HUDEP-2 (cell line): ENCODE results near the gene XIRP1.

ENCODE experiments used
- DNase-seq, 76 experiments: peaks; one replicate each; lab custom pipeline; 2025; ENCODE audit not compliant: unreplicated experiment in 76 of 76; lab: John Stamatoyannopoulos, UW

The XIRP1 gene

GRCh38 chr3:39168156-39168780 lies 24.1 kb downstream of the XIRP1 start:
- no peak for DNase-seq

DNA sequence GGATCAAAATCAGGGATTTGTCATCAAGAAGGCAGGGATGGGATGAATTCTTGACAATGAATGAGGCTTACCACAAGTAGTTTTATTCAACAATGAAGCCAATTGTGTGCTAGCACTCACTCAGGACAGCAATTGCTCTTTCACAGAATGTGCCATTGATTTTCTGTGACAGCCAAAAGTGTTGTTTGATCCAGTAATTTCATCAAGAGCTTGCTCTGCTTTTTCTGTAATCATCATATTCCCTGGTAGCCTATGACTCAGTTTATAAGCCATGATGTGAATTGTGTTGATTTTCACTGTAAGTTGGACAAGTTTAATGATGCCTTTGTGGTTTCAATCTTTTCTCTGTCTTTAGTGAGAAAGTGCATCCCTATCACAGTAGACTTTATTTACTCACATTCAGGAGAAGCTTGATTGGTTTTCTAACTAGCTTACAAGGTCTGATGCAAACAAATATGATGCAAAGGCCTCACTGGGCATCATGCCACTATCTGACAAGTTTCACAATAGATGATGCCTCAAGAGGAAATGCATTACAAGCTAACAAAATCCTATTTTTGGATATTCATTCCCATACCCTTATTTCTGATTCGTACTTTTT lies 25.4 kb downstream of the XIRP1 start:
- no peak for DNase-seq

DNA sequence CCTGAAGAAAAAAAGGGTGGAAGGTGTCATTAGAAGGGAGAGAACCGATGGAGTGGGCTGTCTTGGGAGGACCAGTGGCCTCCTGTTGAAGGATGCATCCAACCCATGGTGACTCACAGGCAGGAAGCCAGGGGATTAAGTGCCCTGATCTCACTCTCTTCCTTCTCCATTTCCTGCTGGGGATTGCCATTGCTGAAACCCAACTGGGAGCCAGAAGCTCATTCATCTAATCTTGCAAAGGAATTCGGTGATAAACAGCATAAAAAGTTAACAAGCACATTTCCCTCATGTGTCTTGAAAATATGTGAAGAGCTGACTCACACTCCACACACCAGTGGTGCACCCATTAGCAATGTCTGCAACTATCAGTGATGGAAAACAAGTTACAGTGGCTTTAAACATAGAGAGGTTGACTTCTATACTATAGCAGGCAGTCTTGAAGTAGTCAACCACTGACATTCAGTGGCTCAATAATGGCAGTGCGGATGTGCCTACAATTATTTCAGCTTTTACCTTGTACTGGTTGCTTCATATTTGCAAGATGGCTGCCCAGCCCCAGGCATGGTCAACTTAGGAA lies 26.2 kb downstream of the XIRP1 start:
- no peak for DNase-seq

- no peak for DNase-seq
Observed at GRCh38 chr3:39165518-39165917, 26.9 kb downstream of the XIRP1 start.

GRCh38 chr3:39164414-39164813 lies 28.0 kb downstream of the XIRP1 start:
- no peak for DNase-seq

DNA sequence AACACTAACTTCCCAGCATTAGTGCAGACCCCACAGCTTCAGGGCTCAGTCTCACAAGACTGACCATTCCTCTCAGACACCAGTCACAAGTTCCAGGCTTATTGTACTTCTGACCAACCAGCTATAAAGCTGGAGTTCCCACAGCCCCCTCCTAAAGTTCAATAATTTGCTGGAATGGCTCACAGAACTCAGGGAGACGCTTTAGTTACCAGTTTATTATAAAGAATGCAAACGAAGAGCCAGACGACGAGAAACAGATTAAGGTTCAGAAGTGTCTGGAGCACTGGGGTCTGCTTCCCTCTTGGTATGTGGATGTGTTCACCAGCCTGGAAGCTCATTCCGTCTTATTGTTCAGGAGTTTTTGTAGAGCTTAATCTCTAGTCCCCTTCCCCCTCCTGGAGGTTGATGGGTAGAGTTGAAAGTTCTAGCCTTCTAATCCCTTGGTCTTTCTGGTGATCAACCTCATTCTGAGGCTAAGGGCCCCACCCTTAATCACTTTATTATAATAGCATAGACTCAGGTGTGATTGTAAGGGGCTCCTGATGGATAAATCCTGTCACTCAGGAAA lies 34.2 kb downstream of the XIRP1 start:
- no peak for DNase-seq

GRCh38 chr3:39157359-39157758 lies 35.0 kb downstream of the XIRP1 start:
- no peak for DNase-seq

DNA sequence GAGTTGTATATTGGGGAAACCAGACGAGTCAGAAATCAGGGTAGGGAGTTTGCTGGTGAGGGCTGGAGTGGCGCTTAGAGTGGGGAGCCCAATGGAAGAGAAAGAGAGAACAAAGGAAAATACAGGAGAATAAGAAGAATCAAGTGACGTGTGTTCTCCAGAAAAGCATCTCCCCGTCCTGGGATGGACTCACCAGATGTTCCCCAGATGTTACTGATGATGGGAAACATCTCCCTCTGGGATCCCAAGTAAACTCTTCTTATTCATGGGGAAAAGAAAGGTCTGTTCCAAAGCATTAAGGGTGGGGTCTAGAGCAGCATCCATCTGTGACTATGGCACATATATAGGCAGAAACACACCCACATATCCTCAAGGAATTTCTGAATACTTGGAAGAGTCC lies 36.0 kb downstream of the XIRP1 start:
- no peak for DNase-seq

- peak in 2 of 76 experiments; percentile 21 to 22 for DNase-seq
Observed at GRCh38 chr3:39154280-39155021, 37.9 kb downstream of the XIRP1 start.

DNA sequence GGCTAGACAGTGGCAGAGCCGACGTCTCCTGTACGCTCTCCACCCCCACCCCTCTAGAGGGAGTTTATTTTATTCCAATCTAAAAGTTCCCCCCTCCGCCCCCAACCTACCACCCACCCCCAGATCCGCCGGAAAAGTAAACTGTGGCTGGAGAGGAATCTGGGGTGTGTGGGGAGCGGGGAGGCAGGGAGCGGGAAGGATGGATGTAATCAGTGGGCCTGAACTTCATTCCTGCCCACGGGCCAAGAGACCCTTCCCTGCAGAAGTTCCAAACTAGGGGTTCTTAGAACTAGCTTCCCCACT lies 38.5 kb downstream of the XIRP1 start:
- no peak for DNase-seq

GRCh38 chr3:39150803-39151631 lies 41.4 kb downstream of the XIRP1 start:
- peak in 33 of 76 experiments; percentile 7 to 47 (median 25) for DNase-seq

- DNase-seq: no peak
Observed at GRCh38 chr3:39150148-39150802, 42.1 kb downstream of the XIRP1 start.

- DNase-seq: no peak
Observed at GRCh38 chr3:39149498-39150147, 42.8 kb downstream of the XIRP1 start.

- DNase-seq: no peak
Observed at GRCh38 chr3:39149059-39149455, 43.3 kb downstream of the XIRP1 start.

- peak in 1 of 76 experiments; percentile 13 for DNase-seq
Observed at GRCh38 chr3:39148435-39149058, 43.8 kb downstream of the XIRP1 start.

DNA sequence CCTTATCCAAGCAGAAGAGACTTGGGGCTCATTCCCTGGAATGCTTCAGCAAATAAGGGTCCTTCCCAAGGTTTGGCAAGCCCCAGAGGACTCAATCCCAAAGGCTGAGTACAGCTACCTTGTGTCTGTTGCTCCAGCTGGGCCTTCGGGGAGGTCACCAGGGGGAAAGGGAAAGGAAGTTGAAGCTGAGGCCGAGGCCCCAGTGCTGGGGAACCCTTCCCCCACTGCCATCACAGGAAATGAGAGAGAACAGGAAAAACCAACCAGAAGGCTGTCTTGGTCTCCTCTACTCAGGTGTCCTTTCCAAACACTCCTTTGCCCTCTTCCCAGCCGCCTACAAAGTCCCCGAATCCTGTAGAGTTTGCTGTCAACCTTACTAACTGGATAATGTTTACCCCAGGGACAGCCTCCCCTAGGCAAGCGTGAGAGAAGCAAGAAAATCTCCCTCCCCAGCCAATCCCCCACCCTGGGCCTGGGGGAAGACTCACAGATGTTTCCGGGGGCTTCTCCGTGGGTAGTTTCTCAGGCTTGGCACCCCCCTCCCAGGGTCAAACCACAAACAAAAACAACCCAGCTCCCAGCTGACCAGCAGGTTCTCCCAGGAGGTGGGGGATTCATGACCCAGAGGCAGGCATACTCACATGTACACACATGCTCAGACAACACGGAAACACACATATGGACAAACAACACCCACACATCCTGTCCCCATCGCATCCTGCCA lies 44.5 kb downstream of the XIRP1 start:
- DNase-seq: peak in 2 of 76 experiments; percentile 16 to 38

- peak in 71 of 76 experiments; percentile 8 to 89 (median 62) for DNase-seq
Observed at GRCh38 chr3:39146611-39147591, 45.5 kb downstream of the XIRP1 start.
